Measurements from ENCODE around the gene PMEPA1. TPM values are rescaled to one million over a fixed set of nuclear protein-coding genes. Genes with fewer than 3 reads are reported as not detected.

The PMEPA1 gene
- total RNA-seq, 1 donor: 23.5 TPM

DNA sequence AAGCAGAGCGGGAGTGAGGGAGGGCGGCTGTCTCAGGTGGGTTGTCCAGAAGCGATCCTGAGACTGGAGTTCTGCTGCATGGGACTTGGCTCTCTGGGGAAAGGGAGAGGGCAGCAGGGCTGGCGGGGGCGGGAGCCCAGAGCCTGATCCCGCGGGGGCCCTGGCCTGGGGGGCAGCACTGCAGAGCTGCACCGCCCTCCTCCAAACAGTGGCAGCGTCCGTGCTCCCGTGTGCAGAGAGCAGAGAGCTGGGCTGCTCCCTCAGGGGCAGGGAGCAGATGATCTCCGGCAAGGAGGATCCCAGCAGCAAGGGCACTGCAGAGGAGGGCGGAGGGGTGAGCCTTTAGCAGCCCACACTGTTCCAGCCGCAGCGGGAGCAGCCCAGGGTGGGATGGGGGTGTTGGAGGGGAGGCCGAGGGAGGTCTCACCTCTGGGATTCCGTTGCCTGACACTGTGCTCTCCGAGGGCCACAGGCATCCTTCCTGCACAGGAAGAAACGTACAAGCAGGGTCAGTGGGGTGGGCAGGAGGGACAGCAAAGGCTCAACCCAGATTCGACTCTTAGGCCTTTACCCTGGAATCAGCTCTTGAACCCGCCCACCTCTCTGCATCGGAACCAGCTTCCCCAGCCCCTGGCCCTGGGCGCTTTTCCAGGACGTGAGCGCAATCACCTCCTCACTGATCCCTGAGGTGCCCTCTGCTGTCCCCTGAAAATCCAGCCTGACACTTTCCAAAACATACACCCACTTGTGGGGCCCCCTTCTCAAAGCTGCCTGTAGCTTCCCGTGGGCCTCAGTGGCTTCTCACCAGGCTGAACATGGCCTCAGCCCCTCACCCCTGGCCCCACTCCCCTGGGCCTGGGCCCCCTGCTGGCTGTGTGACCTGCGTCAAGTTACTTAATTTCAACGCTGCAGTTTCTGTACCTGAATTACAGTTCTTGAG, 56.9 kb downstream of the PMEPA1 start:
- DNase-seq (ENCODE audit: insufficient read length, low spot score, missing footprints): no peak
- no peak overlapping the region for H3K27ac ChIP-seq (ENCODE audit: low read depth, low read length)
- no peaks in the 10 kb centered on the region for H3K4me1 ChIP-seq (ENCODE audit: insufficient read depth, low read length)
- TF ChIP-seq, protein P1, sequence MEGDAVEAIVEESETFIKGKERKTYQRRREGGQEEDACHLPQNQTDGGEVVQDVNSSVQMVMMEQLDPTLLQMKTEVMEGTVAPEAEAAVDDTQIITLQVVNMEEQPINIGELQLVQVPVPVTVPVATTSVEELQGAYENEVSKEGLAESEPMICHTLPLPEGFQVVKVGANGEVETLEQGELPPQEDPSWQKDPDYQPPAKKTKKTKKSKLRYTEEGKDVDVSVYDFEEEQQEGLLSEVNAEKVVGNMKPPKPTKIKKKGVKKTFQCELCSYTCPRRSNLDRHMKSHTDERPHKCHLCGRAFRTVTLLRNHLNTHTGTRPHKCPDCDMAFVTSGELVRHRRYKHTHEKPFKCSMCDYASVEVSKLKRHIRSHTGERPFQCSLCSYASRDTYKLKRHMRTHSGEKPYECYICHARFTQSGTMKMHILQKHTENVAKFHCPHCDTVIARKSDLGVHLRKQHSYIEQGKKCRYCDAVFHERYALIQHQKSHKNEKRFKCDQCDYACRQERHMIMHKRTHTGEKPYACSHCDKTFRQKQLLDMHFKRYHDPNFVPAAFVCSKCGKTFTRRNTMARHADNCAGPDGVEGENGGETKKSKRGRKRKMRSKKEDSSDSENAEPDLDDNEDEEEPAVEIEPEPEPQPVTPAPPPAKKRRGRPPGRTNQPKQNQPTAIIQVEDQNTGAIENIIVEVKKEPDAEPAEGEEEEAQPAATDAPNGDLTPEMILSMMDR (IDR thresholded peaks at IDR 0.05; ENCODE audit: extremely low read depth, low read depth, low read length): no peak
- H3K9me3 ChIP-seq (ENCODE audit: low read depth, low read length): no peaks in the 10 kb centered on the region
- H3K36me3 ChIP-seq (ENCODE audit: insufficient read depth, low read length): peaks cover 13% of the 10 kb centered on the region
- H3K4me2 ChIP-seq (ENCODE audit: insufficient read depth, low read length): no peak overlapping the region
- no peak overlapping the region for H3K4me3 ChIP-seq (ENCODE audit: insufficient read depth, low read length)
- peaks cover 15% of the 10 kb centered on the region for H4K20me1 ChIP-seq (ENCODE audit: insufficient read depth, low read length)
- no peaks in the 10 kb centered on the region for H3K27me3 ChIP-seq (ENCODE audit: insufficient read depth, low read length)
- H3K79me2 ChIP-seq (ENCODE audit: insufficient read depth, low read length): no peaks in the 10 kb centered on the region
- H2AFZ ChIP-seq (ENCODE audit: low read length): no peak overlapping the region

DNA sequence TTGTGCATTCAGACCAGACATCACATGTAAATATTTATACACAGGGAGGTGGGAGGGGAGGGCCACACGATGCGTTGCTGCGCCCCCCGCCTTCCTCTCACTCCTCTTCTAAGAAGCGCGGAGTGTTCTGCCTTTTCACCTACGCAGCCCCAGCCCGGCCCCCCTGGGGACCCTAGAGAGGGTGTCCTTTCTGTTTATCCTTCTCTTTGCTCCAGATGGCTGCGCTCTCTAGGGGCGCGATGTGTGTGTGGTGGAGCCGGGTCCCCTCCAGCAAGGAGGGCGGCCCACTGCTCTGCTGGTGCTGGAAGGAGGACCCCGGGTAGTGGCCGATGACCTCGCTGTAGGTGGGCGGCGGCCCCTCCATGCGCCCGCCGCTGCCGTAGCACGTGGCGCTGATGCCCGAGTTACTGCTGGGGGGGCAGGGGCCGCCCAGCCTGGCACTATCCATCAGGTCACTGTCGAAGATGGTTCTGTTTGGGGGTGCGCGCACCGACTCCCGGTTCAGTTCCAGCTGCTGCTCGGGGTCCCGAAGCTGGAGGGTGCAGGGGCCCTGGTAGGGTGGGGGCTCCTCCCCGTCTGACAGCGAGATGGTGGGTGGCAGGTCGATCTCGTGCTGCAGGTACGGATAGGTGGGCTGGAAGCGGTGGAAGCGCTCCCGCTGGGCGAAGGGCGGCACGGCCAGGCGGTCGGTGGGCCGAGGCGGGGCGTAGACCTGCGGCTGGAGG, 57.8 kb downstream of the PMEPA1 start:
- no peak overlapping the region for H2AFZ ChIP-seq (ENCODE audit: low read length)
- peak; percentile 54 for DNase-seq (ENCODE audit: insufficient read length, low spot score, missing footprints)
- no peak overlapping the region for H3K4me3 ChIP-seq (ENCODE audit: insufficient read depth, low read length)
- H3K4me1 ChIP-seq (ENCODE audit: insufficient read depth, low read length): no peaks in the 10 kb centered on the region
- H3K4me2 ChIP-seq (ENCODE audit: insufficient read depth, low read length): no peak overlapping the region
- peaks cover 15% of the 10 kb centered on the region for H4K20me1 ChIP-seq (ENCODE audit: insufficient read depth, low read length)
- no peak overlapping the region for H3K27ac ChIP-seq (ENCODE audit: low read depth, low read length)
- H3K9me3 ChIP-seq (ENCODE audit: low read depth, low read length): no peaks in the 10 kb centered on the region
- peaks cover 13% of the 10 kb centered on the region for H3K36me3 ChIP-seq (ENCODE audit: insufficient read depth, low read length)
- no peaks in the 10 kb centered on the region for H3K27me3 ChIP-seq (ENCODE audit: insufficient read depth, low read length)
- no peaks in the 10 kb centered on the region for H3K79me2 ChIP-seq (ENCODE audit: insufficient read depth, low read length)
- TF ChIP-seq, protein P1 (IDR thresholded peaks at IDR 0.05; ENCODE audit: extremely low read depth, low read depth, low read length): no peak

DNA sequence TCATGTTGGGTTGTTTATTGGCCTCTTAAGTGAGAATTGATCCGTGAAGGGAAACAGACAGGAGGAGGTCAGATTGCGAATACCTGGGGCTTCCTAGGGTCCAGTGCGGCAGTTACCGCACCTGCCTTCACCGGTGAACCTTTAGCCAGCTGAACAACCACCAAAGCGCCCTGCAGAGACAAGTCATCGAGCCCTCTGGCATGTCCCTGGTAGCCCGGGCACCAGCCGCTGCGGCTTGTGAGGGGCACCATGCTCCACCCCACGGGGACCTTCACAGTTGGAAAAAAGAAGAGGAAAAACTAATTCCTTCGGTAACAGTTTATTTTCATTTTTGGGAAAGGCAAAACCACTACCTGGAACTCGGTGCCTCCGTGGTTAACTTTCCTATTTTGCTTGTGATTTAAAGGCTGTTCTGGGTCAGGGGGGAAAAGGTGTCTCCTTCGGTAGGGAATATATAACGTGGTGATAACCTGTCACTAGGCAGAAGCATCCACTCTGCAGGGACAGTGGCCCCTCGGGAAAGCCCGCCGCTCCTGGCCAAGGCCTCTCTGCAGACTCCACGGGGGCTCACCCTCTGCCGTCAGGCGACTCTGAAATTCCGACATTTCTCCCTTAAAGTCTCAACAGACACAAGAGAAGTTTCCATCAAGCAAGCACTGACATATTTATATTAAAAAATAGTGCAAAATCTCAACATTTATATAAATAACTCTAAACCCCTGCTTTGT, 58.9 kb downstream of the PMEPA1 start:
- DNase-seq (ENCODE audit: insufficient read length, low spot score, missing footprints): peak; percentile 73
- H4K20me1 ChIP-seq (ENCODE audit: insufficient read depth, low read length): peaks cover 9% of the 10 kb centered on the region
- no peaks in the 10 kb centered on the region for H3K27me3 ChIP-seq (ENCODE audit: insufficient read depth, low read length)
- TF ChIP-seq, protein P1 (IDR thresholded peaks at IDR 0.05; ENCODE audit: extremely low read depth, low read depth, low read length): no peak
- H3K36me3 ChIP-seq (ENCODE audit: insufficient read depth, low read length): peaks cover 13% of the 10 kb centered on the region
- H3K27ac ChIP-seq (ENCODE audit: low read depth, low read length): no peak overlapping the region
- no peak overlapping the region for H2AFZ ChIP-seq (ENCODE audit: low read length)
- H3K4me3 ChIP-seq (ENCODE audit: insufficient read depth, low read length): no peak overlapping the region
- no peak overlapping the region for H3K4me2 ChIP-seq (ENCODE audit: insufficient read depth, low read length)
- no peaks in the 10 kb centered on the region for H3K79me2 ChIP-seq (ENCODE audit: insufficient read depth, low read length)
- no peaks in the 10 kb centered on the region for H3K4me1 ChIP-seq (ENCODE audit: insufficient read depth, low read length)
- H3K9me3 ChIP-seq (ENCODE audit: low read depth, low read length): no peaks in the 10 kb centered on the region
